SIG-M5 treated with dmso at 0.1 percent for 504 hours (cell line): ENCODE results near the gene SYT1.
"Not testable (repeated sequence)": the region's sequence is repeated elsewhere in the genome, so short reads cannot be mapped to it uniquely, and the experiment has no call there.

ENCODE experiments used
- DNase-seq: peaks from one replicate; lab custom pipeline; 2025; ENCODE audit not compliant: unreplicated experiment; lab: John Stamatoyannopoulos, UW

The SYT1 gene

GRCh38 chr12:78966926-78967325 lies 102.4 kb downstream of the SYT1 start:
- DNase-seq: no peak

DNA sequence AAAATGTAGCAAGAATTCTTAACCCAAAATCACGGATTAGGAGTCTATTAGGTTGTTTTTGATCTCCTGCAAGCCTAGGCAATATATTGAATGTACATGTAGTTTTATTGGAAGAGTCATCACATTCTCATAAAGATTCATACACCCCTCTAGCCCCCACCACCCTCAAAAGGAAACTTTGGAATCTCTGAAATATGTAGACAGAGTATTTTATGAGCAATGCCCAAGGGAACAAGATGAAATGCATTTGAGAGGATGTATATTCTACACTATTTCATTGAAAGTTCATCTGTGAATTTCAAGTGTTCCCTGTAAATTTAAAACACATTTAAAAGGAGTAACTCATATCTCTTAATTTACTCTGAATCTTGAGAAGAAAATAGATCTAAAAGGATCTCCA lies 103.7 kb downstream of the SYT1 start:
- DNase-seq: no peak

GRCh38 chr12:78970041-78970440 lies 105.5 kb downstream of the SYT1 start:
- DNase-seq: no peak

DNA sequence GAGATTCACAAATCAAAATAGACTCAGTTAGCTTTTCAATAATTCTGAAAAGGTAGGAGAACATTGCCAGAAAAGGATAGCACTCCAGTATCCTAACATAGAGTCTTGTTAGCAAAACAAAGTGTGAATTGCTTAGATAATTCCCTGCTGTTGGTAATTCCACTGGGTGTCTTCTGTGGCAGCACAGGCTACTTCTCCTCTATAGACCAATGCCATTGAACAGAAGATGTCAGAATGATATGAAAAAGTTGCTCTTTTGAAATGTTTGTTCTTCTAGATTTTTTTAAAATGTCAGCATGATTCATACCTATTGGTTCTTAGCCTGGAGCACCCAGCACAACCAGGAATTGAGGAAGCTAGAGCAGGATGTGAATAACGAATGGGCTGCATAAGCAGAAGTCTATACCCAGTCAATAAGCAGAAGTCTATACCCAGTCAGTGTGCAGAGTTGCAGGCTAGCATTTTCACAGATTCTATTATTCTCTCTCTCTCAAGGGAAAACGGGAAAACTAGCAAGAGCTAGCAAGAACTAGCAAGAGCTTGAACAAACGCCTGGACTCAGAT lies 112.8 kb downstream of the SYT1 start:
- DNase-seq: peak; percentile 23

- DNase-seq: no peak
Observed at GRCh38 chr12:78994168-78994791, 129.7 kb downstream of the SYT1 start.

DNA sequence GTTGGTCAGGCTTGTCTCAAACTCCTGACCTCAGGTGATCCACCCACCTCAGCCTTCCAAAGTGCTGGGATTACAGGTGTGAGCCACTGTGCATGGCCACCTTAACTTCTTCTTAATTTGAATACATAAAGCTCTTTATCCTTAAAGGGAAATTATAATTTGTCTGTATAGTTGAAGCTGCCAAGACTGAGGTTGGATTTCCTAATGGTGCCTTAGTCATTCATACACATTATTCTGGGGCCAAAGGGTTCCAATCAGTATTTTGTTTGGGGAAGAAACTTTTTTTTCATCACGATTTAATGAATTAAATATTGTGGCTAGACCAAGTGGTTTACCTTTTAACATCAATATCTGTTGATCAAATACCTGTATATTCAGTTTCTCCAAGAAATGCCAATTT lies 135.9 kb downstream of the SYT1 start:
- no peak for DNase-seq

GRCh38 chr12:79001404-79001803 lies 136.8 kb downstream of the SYT1 start:
- no peak for DNase-seq

DNA sequence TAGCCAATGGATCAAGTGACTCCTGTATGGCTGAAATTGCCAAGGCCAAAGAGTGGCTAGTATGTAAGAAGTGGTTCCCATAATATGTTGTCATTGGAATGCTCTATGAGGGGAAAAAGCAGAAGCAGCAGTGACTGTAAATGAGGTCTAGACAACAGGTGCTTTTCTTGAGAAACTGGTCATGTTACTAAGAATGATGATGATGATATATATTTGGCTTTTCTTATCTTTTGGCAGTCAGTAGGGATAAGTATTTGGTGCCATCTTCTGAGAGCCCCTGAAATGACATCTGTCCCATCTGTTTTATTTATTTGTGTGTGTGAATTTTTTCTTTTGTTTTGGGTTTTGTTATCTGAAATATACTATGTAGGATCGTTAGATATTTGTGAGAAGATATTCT lies 141.7 kb downstream of the SYT1 start:
- DNase-seq: peak; percentile 10

DNA sequence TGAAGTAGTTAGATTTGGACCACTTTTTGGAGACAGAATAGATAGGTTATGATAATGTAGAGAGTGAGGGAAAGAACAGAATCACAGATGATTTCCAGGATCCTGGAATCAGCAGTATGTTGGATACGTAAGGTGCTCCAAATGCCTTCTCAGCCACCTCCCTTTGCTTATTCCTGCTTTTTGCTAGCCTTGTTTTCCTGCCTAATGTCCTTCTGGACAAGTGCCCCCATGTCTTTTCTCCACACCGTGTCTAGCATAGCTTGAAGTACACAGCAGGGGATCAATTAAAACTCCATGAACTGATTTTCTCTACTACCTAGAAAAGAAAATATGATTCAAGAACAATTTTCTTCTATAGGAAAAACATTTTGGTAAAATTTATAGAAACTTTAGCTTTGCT lies 144.0 kb downstream of the SYT1 start:
- DNase-seq: no peak

GRCh38 chr12:79012636-79013035 lies 148.1 kb downstream of the SYT1 start:
- DNase-seq: no peak

GRCh38 chr12:79016181-79016580 lies 151.6 kb downstream of the SYT1 start:
- no peak for DNase-seq

DNA sequence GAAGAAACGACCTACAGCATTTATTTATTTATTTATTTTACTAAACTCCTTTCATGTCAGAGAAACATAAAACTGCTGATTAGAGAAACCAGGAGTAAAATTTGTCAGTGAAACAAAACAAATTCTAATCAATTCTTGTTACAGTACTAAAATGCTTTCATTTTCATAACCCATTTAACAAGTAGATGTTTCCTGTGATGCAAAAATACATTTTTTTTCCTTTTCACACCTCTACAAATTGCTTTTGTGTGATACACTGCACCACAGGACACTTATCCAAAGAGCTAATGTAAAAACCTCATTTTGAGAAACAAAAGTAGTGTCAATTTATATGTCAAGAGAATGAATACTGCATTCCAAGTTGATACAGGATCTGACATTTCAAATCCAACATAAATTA lies 155.1 kb downstream of the SYT1 start:
- DNase-seq: no peak

DNA sequence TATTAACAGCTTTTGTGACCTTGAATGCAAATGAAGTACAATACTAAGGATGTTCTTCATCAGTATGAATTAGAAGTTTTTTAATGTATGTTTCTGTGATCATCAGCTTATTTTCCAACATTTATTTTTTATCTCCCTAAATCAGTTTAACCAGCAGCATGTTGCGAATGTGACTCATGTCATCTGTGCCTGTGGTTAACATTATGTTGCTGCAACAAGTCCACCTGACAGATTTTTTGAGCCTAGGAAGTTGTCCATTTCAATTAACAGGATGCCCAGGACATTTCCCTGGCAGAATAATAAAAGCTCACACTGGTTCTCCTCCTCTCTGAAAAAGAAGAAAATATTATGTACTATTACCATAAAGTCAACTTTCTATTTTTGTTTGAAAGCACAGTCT lies 155.5 kb downstream of the SYT1 start:
- no peak for DNase-seq

DNA sequence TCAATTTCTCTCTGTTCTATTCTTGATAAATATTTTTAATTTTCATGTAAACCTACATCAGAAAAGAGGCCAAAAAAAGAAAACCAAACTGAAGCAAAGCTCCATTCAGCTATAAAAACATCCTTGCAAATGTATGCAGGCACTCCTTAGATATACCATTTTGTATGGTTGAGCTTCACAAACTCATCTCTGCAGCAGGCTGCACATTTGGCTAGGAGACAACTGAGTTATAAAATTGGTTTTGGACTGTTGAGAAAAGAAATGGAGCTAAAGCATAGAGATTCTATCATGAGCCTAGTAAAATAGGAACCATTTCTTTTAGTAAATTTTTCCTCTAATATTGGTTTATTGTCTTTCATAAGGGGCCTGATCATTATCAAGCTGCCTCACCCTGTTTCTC lies 156.4 kb downstream of the SYT1 start:
- no peak for DNase-seq

DNA sequence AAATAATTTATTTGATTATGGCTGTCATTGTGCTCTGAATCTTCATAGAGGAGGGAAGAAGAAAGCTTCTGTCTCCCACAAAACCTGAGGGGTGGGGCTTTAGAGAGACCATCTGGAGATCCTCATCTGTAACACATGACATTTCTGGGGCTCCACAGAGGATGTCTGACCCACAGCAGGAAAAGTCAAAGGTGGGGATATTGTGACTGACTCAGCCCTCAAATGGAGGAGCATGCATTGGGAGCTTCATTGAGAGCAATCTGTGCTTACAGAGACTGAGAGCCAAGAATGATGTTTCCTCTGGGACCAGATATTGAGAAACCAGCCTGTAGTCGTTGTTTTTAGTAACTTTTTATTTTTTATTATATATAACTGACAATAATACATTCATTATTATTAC lies 158.7 kb downstream of the SYT1 start:
- DNase-seq: no peak

- DNase-seq: no peak
Observed at GRCh38 chr12:79023784-79024183, 159.2 kb downstream of the SYT1 start.

DNA sequence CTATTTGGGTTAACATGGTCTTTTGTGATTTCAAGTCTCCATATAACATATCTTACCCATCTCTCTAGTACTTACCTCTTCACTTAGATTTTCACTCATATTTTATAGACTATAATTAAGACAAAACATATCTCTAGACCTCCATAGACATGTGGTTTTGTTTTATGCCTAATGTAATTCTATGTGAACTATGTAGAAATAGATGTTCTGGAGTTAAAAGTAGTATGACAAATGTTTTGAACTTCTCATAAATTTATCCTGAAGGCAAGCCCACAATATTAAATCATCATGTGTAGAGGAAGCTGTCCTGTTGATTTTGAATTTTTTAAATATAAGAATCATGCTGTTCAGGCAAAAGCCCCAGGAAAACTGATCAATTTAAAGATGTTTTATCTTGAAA lies 169.2 kb downstream of the SYT1 start:
- no peak for DNase-seq

- not testable (repeated sequence) for DNase-seq
Observed at GRCh38 chr12:79044748-79045147, 180.2 kb downstream of the SYT1 start.

DNA sequence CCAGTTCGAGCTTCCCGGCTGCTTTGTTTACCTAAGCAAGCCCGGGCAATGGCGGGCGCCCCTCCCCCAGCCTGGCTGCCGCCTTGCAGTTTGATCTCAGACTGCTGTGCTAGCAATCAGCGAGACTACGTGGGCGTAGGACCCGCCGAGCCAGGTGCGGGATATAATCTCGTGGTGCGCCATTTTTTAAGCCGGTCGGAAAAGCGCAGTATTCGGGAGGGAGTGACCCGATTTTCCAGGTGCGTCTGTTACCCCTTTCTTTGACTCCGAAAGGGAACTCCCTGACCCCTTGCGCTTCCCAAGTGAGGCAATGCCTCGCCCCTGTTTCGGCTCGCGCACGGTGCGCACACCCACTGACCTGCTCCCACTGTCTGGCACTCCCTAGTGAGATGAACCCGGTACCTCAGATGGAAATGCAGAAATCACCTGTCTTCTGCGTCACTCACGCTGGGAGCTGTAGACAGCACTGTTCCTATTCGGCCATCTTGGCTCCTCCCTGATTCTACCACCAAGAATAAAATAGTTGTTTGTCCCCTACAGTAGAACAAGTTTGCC lies 180.7 kb downstream of the SYT1 start:
- DNase-seq: not testable (repeated sequence)

- no peak for DNase-seq
Observed at GRCh38 chr12:79046021-79046420, 181.4 kb downstream of the SYT1 start.

DNA sequence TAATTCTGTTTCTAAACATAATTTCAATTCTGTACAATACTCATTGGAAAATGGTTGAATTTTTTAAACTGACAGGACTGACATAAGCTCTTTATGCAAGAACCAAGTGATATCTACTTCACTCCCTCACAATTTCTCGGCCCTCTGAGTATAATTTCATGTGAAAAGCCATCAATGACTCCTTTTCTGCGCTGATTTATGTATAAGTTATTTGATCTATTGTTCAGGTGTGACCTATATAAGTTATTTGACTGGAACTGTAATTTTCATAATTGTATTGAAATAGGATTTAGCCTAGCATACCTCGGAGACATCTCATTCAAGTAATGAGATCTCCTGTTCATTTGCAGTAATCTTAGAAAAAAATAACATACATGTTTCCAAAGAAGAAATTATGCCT lies 184.4 kb downstream of the SYT1 start:
- no peak for DNase-seq

- DNase-seq: no peak
Observed at GRCh38 chr12:79053394-79053793, 188.8 kb downstream of the SYT1 start.
